HS-5 (cell line): ENCODE data around the gene EIF2S3B.
A peak's percentile ranks its signal among the peaks of the same experiment; 100 is the strongest.
"Not testable (repeated sequence)": the region's sequence is repeated elsewhere in the genome, so short reads cannot be mapped to it uniquely, and the experiment has no call there.

Experiments
- DNase-seq: peaks from one replicate; pipeline ENCODE4 v3.0.0-alpha.2; 2012; ENCODE audit warnings: low read depth

The EIF2S3B gene

DNA sequence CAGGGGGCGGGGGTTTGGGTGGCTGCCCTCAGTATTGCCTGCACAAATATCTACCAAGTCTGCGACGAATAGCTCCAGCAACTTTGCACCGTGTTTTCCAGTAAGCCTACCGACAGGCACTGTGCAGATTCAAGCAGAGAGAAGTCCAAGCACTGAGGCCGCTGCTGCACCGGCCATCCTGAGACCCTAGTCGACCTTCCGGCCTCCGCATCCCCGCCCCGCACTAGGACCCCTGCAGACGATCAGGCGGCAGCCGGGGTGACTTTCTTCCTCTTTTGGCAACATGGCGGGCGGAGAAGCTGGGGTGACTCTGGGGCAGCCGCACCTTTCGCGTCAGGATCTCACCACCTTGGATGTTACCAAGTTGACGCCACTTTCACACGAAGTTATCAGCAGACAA lies at the start of gene EIF2S3B:
Gene EIF2S3B, plus strand, starts transcription at position 271 of the 400 bp plus-strand sequence. Its CDS starts 13 bp downstream, at position 284.
- no peak for DNase-seq

DNA sequence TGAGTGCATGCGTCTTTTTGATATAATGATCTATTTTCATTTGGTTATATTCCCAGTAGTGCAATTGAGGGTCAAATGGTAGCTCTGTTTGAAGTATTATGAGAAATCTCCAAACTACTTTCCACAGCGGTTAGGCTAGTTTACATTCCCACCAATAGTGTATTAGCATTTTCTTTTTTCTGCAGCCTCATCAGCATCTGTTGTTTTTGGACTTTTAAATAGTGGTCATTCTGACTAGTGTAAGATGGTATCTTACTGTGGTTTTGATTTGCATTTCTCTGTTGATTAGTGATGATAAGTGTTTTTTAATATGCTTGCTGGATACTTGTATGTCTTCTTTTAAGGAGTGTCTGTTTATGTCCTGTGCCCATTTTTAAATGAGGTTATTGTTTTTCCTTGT lies 48.8 kb upstream of the EIF2S3B start:
- DNase-seq, result no peak

DNA sequence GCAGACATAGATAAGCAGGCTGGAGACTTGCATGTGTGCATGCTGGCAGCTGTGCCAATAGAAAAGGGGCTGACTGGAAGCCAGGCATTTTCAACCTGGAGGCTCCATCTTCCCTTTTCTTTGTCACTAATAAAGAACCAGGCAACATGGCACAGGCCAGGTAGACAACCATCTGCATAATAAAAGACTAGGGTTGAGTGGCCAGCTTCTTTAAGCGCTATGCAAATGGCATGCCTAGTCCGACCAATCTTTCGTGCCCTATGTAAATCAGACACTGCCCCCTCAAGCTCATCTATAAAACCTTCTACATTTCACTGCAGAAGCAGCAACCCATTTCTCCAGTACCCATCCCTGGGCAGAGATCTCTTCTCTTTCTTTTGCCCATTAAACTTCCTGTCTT lies 47.9 kb upstream of the EIF2S3B start:
- no peak for DNase-seq

DNA sequence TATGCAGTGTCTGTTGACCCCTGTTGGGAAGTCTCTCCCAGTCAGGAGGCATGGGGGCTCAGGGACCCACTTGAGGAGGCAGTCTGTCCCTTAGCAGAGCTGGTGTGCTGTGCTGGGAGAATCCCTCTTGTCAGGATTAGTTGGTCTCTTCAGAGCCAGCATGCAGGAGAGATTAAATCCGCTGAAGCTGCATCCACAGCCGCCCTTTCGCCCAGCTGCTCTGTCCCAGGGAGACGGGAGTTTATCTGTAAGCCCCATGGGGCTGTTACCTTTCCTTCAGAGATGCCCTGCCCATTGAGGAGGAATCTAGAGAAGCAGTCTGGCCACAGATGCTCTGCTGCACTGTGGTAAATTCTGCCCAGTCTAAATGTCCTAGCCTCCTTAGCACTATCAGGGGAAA lies 39.4 kb upstream of the EIF2S3B start:
- DNase-seq, result no peak

DNA sequence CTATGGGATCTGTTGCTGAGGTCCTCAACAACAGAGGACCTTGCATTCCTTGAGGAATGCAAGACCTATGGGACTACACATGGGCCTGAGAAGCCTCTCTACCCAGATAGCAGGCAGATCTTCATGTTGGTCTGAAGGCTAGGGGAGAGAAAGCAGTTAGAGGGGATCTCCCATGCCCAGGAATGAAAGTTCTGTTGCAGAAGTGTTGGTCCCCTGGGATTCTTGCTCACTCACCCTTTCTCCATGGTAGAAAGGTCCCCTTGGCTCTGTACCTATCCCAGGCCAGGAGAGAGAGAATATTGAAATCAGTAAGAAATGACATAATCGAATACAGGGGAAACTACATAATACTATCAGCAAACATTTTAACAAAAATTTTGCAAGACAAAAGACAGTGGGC lies 36.0 kb upstream of the EIF2S3B start:
- DNase-seq, result no peak

DNA sequence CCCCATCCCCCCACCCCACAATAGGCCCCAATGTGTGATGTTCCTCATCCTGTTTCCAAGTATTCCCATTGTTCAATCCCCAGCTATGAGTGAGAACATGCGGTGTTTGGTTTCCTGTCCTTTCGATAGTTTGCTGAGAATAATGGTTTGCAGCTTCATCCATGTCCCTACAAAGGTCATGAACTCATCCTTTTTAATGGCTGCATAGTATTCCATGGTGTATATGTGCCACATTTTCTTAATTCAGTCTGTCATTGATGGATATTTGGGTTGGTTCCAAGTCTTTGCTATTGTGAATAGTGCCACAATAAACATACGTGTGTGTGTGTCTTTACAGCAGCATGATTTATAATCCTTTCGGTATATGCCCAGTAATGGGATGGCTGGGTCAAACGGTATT lies 32.9 kb upstream of the EIF2S3B start:
- not testable (repeated sequence) for DNase-seq

DNA sequence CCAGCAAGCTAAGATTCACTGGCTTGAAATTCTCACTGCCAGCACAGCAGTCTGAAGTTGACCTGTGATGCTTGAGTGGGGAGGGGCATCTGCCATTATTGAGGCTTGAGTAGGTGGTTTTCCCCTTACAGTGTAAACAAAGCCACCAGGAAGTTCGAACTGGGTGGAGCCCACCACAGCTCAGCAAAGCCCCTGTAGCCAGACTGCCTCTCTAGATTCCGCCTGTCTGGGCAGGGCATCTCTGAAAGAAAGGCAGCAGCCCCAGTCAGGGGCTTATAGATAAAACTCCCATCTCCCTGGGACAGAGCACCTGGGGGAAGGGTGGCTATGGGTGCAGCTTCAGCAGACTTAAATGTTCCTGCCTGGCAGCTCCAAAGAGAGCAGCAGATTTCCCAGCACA lies 23.8 kb upstream of the EIF2S3B start:
- not testable (repeated sequence) for DNase-seq

DNA sequence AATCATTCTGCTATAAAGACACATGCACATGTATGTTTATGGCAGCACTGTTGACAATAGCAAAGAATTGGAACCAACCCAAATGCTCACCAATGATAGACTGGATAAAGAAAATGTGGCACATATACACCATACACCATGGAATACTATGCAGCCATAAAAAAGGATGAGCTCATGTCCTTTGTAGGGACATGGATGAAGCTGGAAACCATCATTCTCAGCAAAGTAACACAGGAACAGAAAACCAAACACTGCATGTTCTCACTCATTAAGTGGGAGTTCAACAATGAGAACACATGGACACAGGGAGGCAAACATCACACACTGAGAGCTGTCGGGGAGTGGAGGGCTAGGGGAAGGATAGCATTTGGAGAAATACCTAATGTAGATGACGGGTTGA lies 18.4 kb upstream of the EIF2S3B start:
- not testable (repeated sequence) for DNase-seq

DNA sequence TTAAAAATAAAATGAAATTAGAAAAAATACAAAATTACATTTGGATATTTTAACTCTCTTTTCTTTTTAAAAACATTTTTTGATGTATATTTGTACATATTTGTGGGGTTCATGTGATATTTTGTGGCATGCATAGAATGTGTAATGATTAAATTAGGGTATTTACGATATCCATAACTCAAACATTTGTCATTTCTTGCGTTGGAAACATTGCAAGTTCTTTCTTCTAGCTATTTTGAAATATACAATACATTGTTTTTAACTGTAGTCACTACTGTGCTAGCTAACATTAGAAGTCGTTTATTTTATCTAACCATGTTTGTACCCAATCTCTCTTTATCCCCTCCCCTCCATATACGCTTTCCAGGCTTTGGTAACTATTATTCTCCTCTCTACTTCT lies 13.9 kb upstream of the EIF2S3B start:
- DNase-seq, result no peak

DNA sequence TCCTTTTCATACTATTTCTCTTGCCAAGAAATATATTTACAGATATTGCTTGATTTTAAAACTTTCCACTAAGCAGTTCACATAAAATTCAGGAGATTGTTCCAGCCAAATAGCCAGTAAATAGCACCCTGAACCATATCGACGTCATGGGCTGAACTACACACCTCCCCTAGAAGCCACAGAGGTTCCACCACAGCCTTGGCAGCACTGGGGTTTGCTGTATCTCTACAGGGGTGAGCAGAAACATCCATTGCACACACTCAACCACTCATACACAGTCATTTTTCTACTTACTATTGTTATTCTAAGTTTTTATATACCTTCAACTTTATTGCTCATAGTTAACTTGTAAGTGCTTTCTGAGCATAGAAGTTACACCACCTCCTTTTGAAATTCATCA lies 8.1 kb upstream of the EIF2S3B start:
- no peak for DNase-seq

DNA sequence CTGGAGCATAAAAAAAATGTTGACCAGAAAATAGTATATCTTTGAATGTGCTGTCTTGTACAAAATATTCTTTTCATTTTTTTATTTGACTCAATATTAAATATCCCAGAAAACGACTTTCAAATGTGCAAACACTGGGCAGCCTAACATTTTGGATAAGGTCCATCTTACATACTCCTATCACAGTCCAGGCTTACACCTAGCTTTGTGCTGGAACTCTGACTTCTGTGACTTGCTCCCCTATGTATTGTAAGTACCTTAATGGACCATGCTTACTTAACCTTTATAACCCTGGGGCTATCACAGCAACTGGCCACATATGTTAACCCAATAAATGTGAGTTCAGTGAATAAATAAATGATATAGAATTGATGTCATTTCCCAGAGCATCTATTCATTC lies 7.6 kb upstream of the EIF2S3B start:
- DNase-seq, result no peak

DNA sequence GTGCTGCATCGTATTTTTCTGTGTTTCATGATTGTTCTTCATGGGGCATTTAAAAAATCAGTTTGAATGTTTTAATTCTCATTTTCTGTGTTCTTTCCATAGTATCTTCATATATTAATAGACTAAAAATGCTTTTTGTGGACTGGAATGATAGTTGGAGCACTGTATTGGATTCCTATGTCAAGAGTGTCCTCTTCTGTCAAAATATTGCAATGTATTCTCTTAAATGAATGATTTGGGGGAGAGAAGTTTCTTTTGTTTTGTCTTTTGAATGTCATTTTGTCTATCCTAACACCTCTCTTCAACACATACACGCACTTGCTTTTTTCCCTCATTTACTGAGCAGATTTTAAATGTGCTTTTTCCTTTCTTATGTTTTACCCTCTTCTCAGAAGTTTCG lies 4.7 kb upstream of the EIF2S3B start:
- DNase-seq, result peak; percentile 11

DNA sequence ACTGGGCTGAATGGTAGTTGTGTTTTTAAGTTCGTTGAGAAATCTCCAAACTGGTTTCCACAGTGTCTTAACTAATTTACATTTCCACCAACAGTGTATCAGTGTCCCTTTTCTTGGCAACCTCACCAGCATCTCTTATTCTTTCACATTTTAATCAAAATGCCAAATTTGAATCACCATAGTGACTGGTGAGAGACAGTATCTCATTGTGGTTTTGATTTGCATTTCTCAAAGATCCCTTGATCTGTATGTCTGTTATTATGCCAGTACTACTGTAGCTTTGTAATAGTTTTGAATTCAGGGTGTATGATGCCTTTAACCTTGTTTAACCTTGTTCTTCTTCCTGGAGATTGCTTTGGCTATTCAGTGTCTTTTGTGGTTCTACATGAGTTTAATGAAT lies 2.2 kb upstream of the EIF2S3B start:
- DNase-seq, result no peak

DNA sequence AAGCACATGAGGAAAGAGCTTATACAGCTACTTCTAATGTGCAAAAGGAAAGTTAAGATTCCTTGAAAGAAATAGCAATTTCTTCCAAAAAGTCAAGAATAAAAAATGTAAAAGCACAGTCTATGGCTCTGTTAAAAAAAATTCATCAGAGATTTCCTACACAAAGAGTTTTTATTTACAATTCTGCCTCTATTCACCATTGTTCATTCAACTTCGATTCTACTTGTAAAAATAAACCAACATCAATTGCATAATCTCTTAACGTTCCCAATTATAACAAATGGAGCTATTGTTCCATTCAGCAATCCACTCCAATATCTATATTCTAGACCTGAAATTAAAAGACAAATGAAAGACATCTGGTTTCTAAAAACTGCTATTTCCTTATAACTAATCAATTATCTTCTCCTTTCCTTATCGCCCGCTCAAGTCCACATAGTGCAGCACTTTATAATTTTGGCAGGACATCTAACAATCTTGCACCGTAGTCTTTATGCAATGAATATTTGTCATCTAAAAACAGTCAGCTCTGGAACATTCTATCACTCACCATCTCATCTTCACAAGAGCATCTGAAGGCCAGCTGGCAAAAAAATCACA lies 6.2 kb downstream of the EIF2S3B start:
- DNase-seq, result no peak

DNA sequence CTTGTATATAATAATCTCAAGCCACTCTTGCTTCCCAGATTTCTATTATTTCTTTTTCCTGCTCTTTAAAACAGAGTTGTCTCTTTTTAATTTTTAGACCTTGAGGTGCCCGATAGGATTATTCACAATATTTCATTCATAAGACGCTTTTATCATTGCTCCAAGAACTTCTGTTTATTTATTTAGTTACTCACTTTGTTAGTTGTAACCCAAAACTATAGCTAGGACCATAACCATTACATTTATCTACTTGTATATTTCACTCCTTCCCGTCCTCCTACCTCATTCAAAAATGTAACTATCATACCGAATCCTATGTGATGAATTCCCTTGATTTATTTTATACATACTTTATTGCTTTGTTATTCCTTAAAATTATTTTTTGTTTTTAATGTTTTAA lies 7.1 kb downstream of the EIF2S3B start:
- no peak for DNase-seq

DNA sequence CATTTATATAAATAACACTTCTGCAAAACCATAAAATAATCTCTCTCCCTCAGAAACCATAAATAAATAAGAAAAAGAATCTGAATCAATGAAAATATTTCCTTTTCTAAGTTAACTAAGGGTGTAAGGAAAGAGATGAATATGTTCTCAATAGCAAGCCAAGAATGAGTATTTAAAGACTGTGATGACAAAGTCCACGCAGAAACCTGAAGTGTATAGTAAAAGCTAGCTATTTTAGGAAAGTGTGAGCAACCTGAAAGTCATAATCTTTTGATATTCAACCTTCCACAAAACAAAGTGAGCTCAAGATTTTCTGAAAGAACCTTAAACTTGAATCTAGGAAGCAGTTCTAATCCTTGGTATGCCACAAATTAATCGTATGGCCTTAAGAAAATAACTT lies 15.9 kb downstream of the EIF2S3B start:
- DNase-seq, result no peak

DNA sequence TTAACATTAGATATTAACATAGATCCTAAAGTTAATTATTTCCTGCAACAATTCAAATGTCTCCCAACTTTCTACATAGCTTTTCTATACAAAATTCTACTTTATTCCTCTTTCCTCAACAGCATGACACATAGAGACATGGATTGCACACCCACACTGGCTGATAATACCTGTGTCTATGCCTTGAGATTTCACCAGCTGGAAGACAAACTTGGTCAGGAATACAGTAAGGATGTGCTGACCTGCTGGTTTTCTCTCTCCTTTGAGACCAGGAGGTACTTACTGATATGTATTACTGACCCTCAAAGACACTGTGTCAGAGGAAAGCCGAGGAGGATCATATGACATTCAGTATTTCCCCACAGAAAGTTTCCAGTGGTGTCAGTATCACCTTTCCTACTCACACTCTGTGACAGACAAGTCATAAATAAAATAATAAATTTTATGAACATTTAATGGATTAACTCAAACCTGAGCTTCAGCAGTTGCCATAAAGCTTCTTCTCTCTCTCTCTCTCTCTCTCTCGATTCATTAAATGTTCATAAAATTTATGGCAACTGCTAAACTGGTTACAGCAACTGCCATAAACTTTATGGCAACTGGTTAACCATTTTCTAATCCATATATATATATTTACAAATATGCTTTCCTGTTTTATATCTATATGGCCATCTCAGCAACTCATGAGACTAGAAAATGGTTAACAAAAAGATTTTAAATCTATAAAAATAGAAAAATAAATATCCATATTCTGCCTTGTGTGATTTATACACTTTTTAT lies 22.7 kb downstream of the EIF2S3B start:
- no peak for DNase-seq

DNA sequence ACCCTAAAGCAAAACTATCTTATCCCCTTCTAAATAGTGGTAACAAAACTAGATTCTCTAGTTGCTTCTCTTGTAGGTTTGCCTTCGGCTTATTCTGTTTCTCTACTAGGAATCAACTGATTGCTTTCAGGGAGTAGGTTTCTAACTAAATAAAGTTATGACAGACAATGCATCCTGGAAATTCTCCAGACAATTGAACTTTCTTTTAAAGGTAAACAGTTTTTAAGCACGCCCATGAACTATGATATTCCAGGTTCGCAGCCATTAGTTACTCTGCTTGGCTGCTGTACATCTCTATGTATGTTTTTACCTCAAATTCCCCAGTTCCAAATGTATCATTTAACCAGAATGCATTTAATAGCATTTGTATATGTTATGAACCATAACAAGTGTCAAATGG lies 23.9 kb downstream of the EIF2S3B start:
- DNase-seq, result no peak

DNA sequence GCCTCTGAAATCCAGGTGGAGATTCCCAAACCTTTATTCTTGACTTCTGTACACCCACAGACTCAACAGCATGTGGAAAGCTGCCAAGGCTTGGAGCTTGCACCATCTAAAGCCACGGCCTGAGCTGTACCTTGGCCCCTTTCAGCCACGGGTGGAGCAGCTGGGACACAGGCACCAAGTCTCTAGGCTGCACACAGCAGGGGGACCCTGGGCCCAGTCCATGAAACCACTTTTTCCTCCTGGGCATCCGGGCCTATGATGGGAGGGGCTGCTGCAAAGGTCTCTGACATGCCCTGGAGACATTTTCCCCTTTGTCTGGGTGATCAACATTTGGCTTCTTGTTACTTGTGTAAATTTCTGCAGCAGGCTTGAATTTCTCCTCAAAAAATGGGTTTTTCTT lies 32.0 kb downstream of the EIF2S3B start:
- no peak for DNase-seq

DNA sequence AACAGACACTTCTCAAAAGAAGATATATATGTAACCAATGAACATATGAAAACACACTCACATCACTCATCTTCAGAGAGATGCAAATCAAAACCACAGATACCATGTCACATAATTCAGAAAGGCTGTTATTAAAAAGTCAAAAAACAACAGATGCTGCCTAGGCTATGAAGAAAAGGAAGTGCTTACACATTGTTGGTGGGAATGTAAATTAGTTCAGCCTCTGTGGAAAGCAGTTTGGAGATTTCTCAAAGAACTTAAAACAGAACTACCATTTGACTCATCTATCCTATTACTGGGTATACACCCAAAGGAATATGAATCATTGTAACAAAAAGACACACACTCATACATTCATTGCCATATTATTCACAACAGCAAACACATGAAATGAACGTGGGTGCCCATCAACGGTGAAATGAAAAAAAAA lies 35.1 kb downstream of the EIF2S3B start:
- peak; percentile 70 for DNase-seq

DNA sequence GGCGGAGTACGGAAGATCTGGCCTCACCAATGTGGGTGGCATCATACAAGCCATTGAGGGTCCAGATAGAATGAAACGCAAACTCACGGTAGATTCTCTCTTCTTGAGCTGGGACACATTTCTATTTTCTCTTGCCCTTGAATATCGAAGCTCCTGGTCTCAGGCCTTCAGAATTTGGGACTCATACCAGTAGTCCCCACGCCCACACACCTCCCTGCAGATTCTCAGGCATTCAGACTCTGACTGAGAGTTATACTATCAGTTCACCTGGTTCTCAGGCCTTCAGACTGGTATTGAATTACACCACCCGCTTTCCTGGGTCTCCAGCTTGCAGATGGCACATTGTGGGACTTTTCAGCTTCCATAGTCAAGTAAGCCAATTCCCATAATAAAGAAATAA lies 37.8 kb downstream of the EIF2S3B start:
- no peak for DNase-seq

DNA sequence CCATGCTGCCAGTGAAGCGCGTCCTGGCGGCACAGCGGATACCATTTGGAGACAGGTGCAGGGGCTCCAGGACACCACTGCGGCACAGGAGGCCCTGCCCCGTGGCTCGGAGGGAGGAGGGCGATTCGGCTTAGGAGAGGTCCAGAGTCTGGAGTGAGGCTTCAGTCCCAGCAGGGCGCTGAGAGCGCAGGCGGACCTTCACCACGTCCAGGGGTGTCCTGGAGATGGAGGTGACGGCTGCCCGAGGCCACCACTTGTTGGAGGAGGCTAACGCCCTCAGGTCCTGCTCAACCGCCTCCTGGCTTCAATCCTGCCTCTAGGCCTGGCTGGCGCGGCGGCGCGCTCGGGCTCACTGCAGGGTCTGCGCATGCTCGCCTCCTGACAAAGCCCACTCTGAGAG lies 45.7 kb downstream of the EIF2S3B start:
- no peak for DNase-seq

DNA sequence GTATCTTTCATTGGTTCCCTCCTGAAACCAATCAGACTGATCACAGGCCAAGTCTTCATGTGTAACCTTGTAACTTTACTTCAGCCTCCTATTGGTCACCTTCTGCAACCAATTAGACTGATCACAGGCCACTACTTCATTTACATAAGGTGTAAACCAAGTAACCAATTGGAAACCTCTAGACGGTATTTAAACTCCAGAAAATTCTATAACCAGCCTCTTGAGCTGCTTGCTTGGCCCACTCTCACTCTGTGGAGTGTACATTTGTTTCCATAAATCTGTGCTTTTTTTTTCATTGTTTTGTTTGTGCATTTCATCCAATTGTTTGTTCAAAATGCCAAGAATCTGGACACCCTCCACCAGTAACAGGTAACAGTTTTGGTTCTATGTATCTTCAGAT lies 47.5 kb downstream of the EIF2S3B start:
- DNase-seq, result no peak

DNA sequence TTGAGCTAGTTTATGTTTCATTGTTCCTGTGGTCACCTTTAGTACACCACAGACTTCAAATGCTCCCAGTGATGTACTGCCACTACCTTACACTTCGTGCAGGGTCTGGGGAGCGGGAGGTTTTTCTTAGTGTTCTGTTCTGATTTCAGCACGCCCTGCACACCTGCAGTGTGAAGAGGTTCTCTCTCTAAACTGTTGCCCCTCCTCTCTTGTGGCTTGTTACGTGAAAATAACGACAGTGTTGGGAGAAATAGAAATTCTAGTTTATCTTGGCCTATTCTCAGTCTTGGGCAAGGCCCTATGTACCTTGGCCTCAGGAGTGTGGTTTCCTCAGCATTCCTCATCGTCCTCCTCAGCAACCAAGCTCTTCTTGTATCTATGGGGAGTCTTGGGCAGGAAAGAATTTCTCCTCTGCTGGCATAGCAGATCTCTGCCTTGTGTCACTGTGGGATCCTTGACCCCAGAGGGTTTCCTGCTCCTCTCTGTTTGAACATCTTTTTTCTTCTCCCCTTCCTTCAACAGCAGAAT lies 48.6 kb downstream of the EIF2S3B start:
- DNase-seq, result no peak
